ENCODE measurements around the gene CALHM5. TPM values are rescaled to one million over a fixed set of nuclear protein-coding genes. Genes with fewer than 3 reads are reported as not detected.

Gene CALHM5
- total RNA-seq, 4 donors from 2014 or later, result 0.59 to 1.3 (median 0.69) TPM

GRCh38 chr6:116562614-116563013 lies 51.2 kb downstream of the CALHM5 start:
- Histone ChIP-seq H3K36me3 (no peaks in the 10 kb centered on the region), H3K9me3 (no peaks in the 10 kb centered on the region)

GRCh38 chr6:116563830-116564229 lies 52.4 kb downstream of the CALHM5 start:
- intact Hi-C loops (cut with DNase I), result loop anchor here (5.0 to 10.0 kb wide), 2 partner anchors 122 to 279 kb away; no protein-coding TSS in a partner anchor
- Histone ChIP-seq H3K36me3 (no peaks in the 10 kb centered on the region), H3K4me3 (replicated peaks in 1 of 3) (no peak overlapping the region), H3K27me3 (no peaks in the 10 kb centered on the region), H3K4me1 (no peaks in the 10 kb centered on the region), H3K9me3 (no peaks in the 10 kb centered on the region), H3K27ac (no peak overlapping the region)
- 93 to 95% methylated on average over 9 of the region's 9 CpGs for WGBS, 2 donors
- TF ChIP-seq POLR2A (IDR thresholded peaks at IDR 0.05) (no peak), CTCF (IDR thresholded peaks at IDR 0.05) (no peak)
- DNase-seq, result no peak

More at GRCh38 chr6:116562614-116563013, 51.2 kb downstream of the CALHM5 start:
- intact Hi-C loops (cut with DNase I), result loop anchor here (5.0 to 10.0 kb wide), 2 partner anchors 120 to 278 kb away; no protein-coding TSS in a partner anchor
- Histone ChIP-seq H3K27me3 (no peaks in the 10 kb centered on the region), H3K4me1 (no peaks in the 10 kb centered on the region), H3K4me3 (replicated peaks in 1 of 3) (no peak overlapping the region), H3K27ac (no peak overlapping the region)
- no peak for DNase-seq
- 53 to 64% methylated on average over 3 of the region's 3 CpGs for WGBS, 2 donors
- TF ChIP-seq CTCF (IDR thresholded peaks at IDR 0.05), result no peak
- TF ChIP-seq POLR2A (IDR thresholded peaks at IDR 0.05), result no peak

- H3K4me3 ChIP-seq (replicated peaks in 1 of 3), result no peak overlapping the region
- H3K27me3 ChIP-seq, result no peaks in the 10 kb centered on the region
- DNase-seq, result no peak
- no peaks in the 10 kb centered on the region for H3K9me3 ChIP-seq
- intact Hi-C loops (cut with DNase I), result loop anchor here (5.0 to 10.0 kb wide), 2 partner anchors 122 to 280 kb away; no protein-coding TSS in a partner anchor
- WGBS, 2 donors, result 84 to 87% methylated on average over 7 of the region's 7 CpGs
- no peaks in the 10 kb centered on the region for H3K36me3 ChIP-seq
- H3K4me1 ChIP-seq, result no peaks in the 10 kb centered on the region
- H3K27ac ChIP-seq, result no peak overlapping the region
- TF ChIP-seq POLR2A (IDR thresholded peaks at IDR 0.05) (no peak), CTCF (IDR thresholded peaks at IDR 0.05) (no peak)
These were observed 52.9 kb downstream of the CALHM5 start for GRCh38 chr6:116564311-116564710.

- no peaks in the 10 kb centered on the region for H3K36me3 ChIP-seq
- H3K4me1 ChIP-seq, result peaks cover 3 to 4% of the 10 kb centered on the region in 2 donors
- no peak overlapping the region for H3K27ac ChIP-seq
- no peak for TF ChIP-seq POLR2A (IDR thresholded peaks at IDR 0.05)
- TF ChIP-seq CTCF (IDR thresholded peaks at IDR 0.05), result no peak
- H3K27me3 ChIP-seq, result no peaks in the 10 kb centered on the region
- peak; percentile 27 to 31 for DNase-seq
- H3K4me3 ChIP-seq (replicated peaks in 1 of 3), result peak overlapping the region in 1 of 3 donors; percentile 7
- H3K9me3 ChIP-seq, result no peaks in the 10 kb centered on the region
- 46 to 68% methylated on average over 24 to 33 of the region's 42 CpGs for WGBS, 2 donors
- intact Hi-C loops (cut with DNase I), result loop anchor here (5.0 to 10.0 kb wide), 2 partner anchors 123 to 280 kb away; no protein-coding TSS in a partner anchor
These were observed 53.8 kb downstream of the CALHM5 start for GRCh38 chr6:116564921-116565872.

GRCh38 chr6:116568111-116568510 lies 56.7 kb downstream of the CALHM5 start:
- H3K27ac ChIP-seq, result no peak overlapping the region
- intact Hi-C loops (cut with DNase I), result loop anchor here (10.0 kb wide), 1 partner anchor 283 kb away; no protein-coding TSS in a partner anchor
- no peak for DNase-seq
- H3K36me3 ChIP-seq, result no peaks in the 10 kb centered on the region
- H3K27me3 ChIP-seq, result no peaks in the 10 kb centered on the region
- TF ChIP-seq CTCF (IDR thresholded peaks at IDR 0.05) (no peak), POLR2A (IDR thresholded peaks at IDR 0.05) (no peak)
- no peak overlapping the region for H3K4me3 ChIP-seq (replicated peaks in 1 of 3)
- H3K4me1 ChIP-seq, result peaks cover 14 to 17% of the 10 kb centered on the region in 2 donors
- no peaks in the 10 kb centered on the region for H3K9me3 ChIP-seq

All from thyroid gland (tissue), 4 donors.